ENCODE results near the gene ICAM5.
"Not testable (repeated sequence)": the region's sequence is repeated elsewhere in the genome, so short reads cannot be mapped to it uniquely, and the experiment has no call there.

Gene ICAM5

DNA sequence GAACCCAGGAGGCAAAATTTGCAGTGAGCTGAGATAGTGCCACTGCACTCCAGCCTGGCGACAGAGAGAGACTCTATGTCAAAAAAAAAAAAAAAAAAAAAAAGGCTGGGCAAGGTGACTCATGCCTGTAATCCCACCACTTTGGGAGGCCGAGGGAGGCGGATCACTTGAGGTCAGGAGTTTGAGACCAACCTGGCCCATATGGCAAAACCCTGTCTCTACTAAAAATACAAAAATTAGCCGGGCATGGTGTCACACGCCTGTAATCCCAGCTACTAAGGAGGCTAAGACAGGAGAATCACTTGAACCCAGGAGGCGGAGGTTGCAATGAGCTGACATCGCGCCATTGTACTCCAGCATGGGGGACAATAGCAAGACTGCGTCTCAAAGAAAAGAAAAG is 47.0 kb downstream of the ICAM5 start:
- not testable (repeated sequence) for H3K9ac ChIP-seq (ENCODE audit: low read depth, low read length); H3K4me3 ChIP-seq (ENCODE audit: low read length); H3K9me3 ChIP-seq (ENCODE audit: insufficient read depth, low read depth, low read length); H3K27me3 ChIP-seq (ENCODE audit: insufficient read depth, low read length); H3K27ac ChIP-seq (ENCODE audit: low read depth, low read length); H3K36me3 ChIP-seq (ENCODE audit: insufficient read depth, low read length); H3K4me1 ChIP-seq (ENCODE audit: insufficient read depth, low read length)
- WGBS, result 91% methylated on average over 9 of the region's 9 CpGs

GRCh38 chr19:10338940-10339339 is 49.2 kb downstream of the ICAM5 start:
- Histone ChIP-seq H3K9me3 (ENCODE audit: insufficient read depth, low read depth, low read length) (no peaks in the 10 kb centered on the region), H3K9ac (ENCODE audit: low read depth, low read length) (no peak overlapping the region), H3K27ac (ENCODE audit: low read depth, low read length) (no peak overlapping the region), H3K27me3 (ENCODE audit: insufficient read depth, low read length) (peaks cover 10% of the 10 kb centered on the region; the same call in 1 of the 2 replicates), H3K4me3 (ENCODE audit: low read length) (no peak overlapping the region), H3K4me1 (ENCODE audit: insufficient read depth, low read length) (peaks cover 5% of the 10 kb centered on the region), H3K36me3 (ENCODE audit: insufficient read depth, low read length) (no peaks in the 10 kb centered on the region)
- 81% methylated on average over 5 of the region's 6 CpGs for WGBS

DNA sequence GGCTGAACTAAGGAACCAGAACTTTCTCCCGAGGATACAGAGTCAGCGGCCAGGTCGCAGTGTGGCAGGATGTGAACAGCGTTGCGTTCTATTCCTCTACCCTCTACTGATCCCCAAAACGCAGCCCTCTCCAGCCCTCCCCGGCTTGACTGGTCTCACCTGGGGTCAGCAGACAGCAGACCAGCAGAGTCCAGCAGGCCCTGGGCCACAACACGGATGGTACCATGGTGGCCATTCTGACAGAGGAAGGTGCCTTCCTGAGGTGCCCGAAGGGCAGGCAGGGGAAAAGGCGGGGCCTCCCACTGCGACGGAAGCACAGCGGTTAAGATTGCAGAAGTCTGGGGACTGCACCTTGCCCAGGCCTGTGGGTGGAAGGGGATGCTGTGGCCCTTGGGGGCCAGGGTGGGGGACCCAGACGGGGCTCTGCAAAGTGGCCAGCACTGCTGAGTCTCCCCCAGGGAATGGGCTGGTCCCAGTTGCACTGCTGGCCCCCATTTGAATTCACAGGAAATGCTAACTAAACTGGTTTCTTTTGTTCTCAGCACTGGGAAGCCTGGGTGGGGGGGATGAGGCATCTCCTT is 49.7 kb downstream of the ICAM5 start, which contains the start of gene ICAM3:
ICAM3 (minus strand) TSS at position 245 of the 581 bp plus-strand sequence; CDS start at position 235, 10 bp downstream.
- Histone ChIP-seq H3K4me1 (ENCODE audit: insufficient read depth, low read length) (peaks cover 5% of the 10 kb centered on the region), H3K27ac (ENCODE audit: low read depth, low read length) (no peak within 1 kb of the TSS), H3K9ac (ENCODE audit: low read depth, low read length) (no peak within 1 kb of the TSS; the same call in 1 of the 2 replicates), H3K27me3 (ENCODE audit: insufficient read depth, low read length) (peaks cover 6% of the 10 kb centered on the region; the same call in 1 of the 2 replicates), H3K9me3 (ENCODE audit: insufficient read depth, low read depth, low read length) (no peaks in the 10 kb centered on the region), H3K4me3 (ENCODE audit: low read length) (no peak within 1 kb of the TSS), H3K36me3 (ENCODE audit: insufficient read depth, low read length) (no peaks in the 10 kb centered on the region)
- 61% methylated on average over 14 of the region's 14 CpGs for WGBS

DNA sequence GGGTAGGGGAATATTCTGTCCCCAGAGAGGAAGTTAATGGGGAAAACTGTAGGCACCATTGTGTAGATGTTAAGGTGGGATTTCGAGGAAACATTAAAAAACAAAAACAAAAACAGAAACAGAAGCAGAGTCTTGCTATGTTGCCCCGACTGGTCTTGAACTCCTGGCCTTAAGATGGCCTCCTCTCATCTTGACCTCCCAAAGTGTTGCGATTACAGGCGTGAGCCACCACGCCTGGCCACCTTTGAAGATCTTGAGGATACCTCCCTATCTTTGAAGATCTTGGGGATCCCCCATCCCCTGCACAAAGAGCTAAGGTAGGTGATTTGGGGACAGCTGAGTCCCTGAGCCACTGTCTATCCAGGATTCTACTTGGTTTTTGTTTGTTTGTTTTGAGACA is 50.2 kb downstream of the ICAM5 start:
- Histone ChIP-seq H3K27me3 (ENCODE audit: insufficient read depth, low read length) (0 out of 2 replicates have a peak, but pooled peaks cover 3% of the 10 kb centered on the region), H3K36me3 (ENCODE audit: insufficient read depth, low read length) (no peaks in the 10 kb centered on the region), H3K27ac (ENCODE audit: low read depth, low read length) (no peak overlapping the region), H3K9ac (ENCODE audit: low read depth, low read length) (no peak overlapping the region; the same call in 1 of the 2 replicates), H3K4me3 (ENCODE audit: low read length) (no peak overlapping the region), H3K4me1 (ENCODE audit: insufficient read depth, low read length) (peaks cover 5% of the 10 kb centered on the region), H3K9me3 (ENCODE audit: insufficient read depth, low read depth, low read length) (no peaks in the 10 kb centered on the region)
- 90% methylated on average over 4 of the region's 5 CpGs for WGBS

- no peaks in the 10 kb centered on the region for H3K27me3 ChIP-seq (ENCODE audit: insufficient read depth, low read length)
- H3K36me3 ChIP-seq (ENCODE audit: insufficient read depth, low read length), result no peaks in the 10 kb centered on the region
- peaks cover 5% of the 10 kb centered on the region for H3K4me1 ChIP-seq (ENCODE audit: insufficient read depth, low read length)
- no peaks in the 10 kb centered on the region for H3K9me3 ChIP-seq (ENCODE audit: insufficient read depth, low read depth, low read length)
- H3K4me3 ChIP-seq (ENCODE audit: low read length), result no peak overlapping the region
- WGBS, result 95% methylated on average over 2 of the region's 2 CpGs
- H3K27ac ChIP-seq (ENCODE audit: low read depth, low read length), result no peak overlapping the region
- no peak overlapping the region for H3K9ac ChIP-seq (ENCODE audit: low read depth, low read length)
These were observed 53.7 kb downstream of the ICAM5 start for GRCh38 chr19:10343495-10343894.

DNA sequence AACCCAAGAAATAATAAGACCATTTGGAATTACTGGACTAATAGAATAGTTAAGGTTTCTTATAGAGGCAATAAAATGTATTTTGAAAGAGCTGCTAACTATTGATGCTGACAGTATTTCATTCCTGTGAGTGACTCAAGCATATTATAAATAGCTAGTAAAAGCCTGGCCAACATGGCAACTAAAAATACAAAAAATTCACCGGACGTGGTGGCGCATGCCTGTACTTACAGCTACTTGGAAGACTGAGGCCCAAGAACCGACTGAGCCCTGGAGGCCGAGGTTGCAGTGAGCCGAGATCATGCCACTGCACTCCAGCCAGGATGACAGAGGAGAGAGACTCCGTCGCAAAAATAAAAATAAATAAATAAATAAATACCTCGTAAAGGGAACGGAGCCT is 55.0 kb downstream of the ICAM5 start:
- 92% methylated on average over 7 of the region's 10 CpGs for WGBS
- Histone ChIP-seq H3K4me3 (ENCODE audit: low read length) (no peak overlapping the region), H3K27me3 (ENCODE audit: insufficient read depth, low read length) (no peaks in the 10 kb centered on the region), H3K9ac (ENCODE audit: low read depth, low read length) (no peak overlapping the region), H3K4me1 (ENCODE audit: insufficient read depth, low read length) (no peaks in the 10 kb centered on the region), H3K9me3 (ENCODE audit: insufficient read depth, low read depth, low read length) (no peaks in the 10 kb centered on the region), H3K36me3 (ENCODE audit: insufficient read depth, low read length) (peaks cover 2% of the 10 kb centered on the region; the same call in 1 of the 2 replicates), H3K27ac (ENCODE audit: low read depth, low read length) (no peak overlapping the region)
